ENCODE data around the gene TGM5.
A peak's percentile ranks its signal among the peaks of the same experiment; 100 is the strongest.
"Not testable (repeated sequence)": the region's sequence is repeated elsewhere in the genome, so short reads cannot be mapped to it uniquely, and the experiment has no call there.

TGM5 gene

GRCh38 chr15:43218908-43219706 lies 47.6 kb downstream of the TGM5 start:
- DNase-seq (ENCODE audit: low read depth): no peak

DNA sequence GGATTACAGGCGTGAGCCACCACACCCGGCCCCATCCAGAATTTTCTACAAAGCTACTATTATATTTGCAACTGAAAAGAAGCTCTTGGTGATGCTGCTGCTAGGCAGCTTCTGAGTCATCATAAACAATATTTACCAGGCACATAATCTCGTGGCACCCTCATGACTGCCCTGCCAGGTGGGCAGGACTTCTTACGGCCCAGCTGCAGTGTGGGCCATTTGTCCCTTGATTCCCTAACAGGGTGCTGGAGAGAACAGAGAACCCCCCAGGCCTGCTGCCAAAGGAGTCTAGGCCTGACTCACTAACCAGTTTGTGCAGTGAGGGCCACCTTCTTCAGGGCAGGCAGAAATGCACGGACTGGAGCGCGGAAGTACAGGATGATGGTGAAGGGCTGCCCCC lies 50.8 kb downstream of the TGM5 start:
- no peak for DNase-seq (ENCODE audit: low read depth)

DNA sequence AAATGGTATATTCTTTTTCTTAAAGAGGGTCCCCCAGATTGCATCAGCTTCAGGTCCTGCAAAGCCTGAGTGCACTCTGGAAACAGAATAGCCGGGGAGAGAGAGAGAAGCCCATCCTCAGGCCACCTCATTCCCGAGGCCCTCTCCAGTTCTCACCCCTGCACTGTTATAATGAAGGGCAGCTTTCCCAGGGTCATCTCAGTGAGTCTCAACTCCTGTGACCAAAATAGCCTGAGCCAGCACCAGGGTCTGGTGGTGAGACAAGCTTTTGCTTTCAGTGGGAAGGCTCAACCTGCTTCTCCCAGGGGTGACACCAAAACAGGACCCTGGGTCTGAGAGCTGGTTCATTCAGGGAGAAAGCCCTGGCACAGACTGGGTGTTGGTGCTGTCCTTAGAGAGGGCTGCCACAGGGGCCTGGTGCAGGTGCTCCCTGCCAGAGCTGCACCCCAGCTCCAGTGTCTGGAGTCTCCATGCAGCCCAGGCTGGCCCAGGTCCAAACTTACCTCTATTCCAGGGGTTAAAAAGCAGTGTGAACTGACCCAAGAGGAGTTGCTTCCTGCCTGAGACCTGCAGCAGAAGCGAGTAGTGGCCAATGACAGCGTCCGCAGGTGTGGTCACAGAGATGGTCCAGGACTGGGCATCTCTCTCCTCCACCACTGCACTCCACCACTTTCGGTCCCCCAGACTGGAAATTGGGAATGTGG lies 52.0 kb downstream of the TGM5 start:
- DNase-seq (ENCODE audit: low read depth): no peak

DNA sequence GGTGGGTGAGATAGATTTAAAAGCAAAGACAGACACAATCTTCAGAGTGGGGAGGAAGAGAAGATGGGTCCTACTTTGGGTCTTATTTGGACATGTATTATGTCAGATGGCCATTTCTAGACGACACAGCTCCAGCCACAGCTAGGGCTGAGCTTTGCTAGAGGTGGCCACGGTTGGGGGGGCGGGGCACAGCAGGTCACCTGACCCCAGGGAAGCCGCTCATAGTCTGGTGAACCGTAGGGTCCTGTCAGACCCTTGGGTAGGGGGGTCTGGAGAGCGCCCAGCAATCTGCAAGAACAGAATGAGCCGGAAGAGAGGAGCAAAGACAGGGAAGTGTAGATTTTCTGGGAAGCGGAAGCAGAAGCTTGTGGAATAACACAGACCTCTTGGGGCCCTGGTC lies 52.6 kb downstream of the TGM5 start:
- DNase-seq (ENCODE audit: low read depth): no peak

DNA sequence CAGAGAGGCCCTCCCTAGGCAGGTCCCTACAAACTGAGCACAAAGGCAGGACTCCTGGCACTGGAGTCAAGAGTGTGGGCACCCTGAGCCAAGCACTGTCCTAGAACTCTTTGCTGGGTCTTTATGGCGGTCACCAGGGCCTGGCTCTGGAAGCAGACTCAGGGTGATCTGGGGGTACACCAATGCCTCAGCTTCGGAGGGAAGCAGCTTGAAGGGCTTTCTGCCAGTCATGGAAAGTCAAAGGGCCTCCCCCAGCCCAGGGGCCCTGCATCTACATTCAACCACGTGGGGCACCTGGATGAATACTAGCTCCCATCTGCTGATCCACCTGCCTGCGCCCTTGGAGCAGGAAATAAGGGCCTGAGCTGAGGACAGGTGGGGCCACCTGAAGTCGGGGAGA lies 53.3 kb downstream of the TGM5 start:
- DNase-seq (ENCODE audit: low read depth): no peak

DNA sequence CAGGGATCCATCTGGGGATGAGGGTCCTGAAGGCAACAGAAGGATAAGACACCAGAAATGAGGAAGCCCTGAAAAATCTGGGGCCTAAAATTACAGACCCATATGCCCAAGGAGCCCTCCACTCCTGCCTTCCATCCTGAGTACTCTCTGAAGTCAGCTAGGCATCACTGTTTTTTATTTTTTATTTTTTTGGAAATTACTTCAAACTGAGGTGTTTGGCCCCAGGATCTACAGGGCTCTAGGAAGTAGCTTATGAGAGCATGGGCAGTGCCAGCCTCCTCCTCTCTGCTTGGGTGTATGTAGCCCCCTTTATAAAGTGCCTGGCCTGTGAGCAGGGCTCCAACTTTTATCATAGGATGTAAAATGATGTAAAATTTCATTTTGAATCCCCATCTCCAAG lies 53.8 kb downstream of the TGM5 start:
- DNase-seq (ENCODE audit: low read depth): no peak

DNA sequence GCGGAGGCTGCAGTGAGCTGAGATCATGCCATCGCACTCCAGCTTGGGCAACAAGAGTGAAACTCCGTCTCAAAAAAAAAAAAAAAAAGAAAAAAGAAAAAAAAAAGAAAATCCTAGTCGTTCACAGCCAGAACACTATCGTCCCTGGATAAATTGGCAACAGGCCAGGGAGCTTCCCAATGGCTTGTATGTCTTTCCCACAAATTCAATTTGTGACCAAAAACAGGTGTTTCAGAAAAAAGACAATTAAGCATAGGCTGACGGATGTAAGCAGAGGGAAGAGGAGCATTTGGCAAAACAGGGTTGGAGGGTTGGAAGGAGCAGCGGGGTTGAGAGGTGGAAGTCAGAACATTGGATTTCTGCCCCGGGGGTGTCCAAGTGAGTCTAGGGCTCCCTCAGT lies 54.4 kb downstream of the TGM5 start:
- no peak for DNase-seq (ENCODE audit: low read depth)

GRCh38 chr15:43211224-43211735 lies 55.4 kb downstream of the TGM5 start:
- DNase-seq (ENCODE audit: low read depth): no peak

GRCh38 chr15:43210807-43211206 lies 55.9 kb downstream of the TGM5 start:
- no peak for DNase-seq (ENCODE audit: low read depth)

- no peak for DNase-seq (ENCODE audit: low read depth)
These were observed 56.5 kb downstream of the TGM5 start for GRCh38 chr15:43210172-43210745.

GRCh38 chr15:43209059-43209824 lies 57.5 kb downstream of the TGM5 start:
- no peak for DNase-seq (ENCODE audit: low read depth)

GRCh38 chr15:43208052-43209002 lies 58.4 kb downstream of the TGM5 start:
- DNase-seq (ENCODE audit: low read depth): no peak

GRCh38 chr15:43207024-43207423 lies 59.7 kb downstream of the TGM5 start:
- DNase-seq (ENCODE audit: low read depth): no peak

DNA sequence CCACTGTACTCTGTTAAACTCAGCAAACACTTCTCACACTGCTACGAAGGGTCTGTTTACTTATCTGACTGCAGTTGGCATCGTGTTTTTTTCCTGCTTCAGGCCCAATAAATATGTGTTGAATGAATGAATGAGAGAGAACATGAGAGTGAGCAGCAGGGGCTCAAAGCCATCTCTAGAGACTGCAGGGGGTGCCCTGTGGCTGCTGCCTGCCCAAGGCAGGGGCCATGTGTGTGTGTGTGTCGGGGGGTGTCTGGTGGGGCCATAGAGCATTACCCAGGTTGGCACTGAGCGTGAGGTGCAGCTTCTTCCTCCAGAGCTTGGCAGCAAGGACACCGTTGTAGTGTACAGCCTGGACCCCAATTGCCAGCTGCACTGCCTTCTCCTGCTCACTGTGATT lies 60.7 kb downstream of the TGM5 start:
- no peak for DNase-seq (ENCODE audit: low read depth)

DNA sequence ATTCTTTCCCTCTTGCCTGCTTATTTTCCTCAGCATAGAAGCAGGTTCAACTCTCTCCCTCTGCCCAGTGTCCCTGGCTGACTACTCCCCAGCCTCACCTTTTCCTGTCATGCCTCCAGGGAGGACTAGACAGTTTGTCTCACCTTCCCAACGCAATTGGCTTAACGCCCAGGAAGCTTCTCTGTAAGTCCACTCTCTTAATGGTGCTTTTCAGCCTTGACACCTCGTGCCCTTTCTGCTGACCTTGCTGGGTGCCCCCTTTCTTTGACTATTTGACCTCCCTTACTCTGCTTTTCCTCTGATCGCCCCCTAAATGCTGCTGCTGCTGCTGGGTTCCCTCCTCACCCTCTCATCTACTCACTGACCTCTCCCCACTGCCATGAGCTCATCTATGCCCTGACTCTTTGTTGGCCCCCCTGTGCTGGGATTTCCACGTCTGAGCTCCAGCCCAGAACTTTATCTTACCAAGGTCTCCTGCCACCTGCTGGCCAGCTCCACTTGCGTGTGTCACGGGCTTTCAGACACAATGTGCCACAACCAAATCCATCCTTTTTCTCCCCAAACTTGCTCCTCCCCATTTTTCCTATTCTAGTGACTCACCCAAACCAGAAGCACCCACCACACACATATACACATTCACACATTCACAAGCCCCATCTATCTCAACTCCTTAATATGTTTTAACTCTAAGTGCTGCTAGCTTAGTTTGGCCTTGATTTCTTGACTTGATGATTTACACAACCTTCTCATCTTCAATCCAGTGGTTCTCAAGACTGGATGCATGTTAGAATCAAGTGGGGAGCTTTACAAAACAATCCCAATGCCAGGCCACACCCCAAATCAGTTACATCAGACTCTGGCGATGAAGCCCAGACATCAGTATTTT lies 62.5 kb downstream of the TGM5 start:
- peak; percentile 29 for DNase-seq (ENCODE audit: low read depth)

- no peak for DNase-seq (ENCODE audit: low read depth)
These were observed 66.7 kb downstream of the TGM5 start for GRCh38 chr15:43199945-43200488.

DNA sequence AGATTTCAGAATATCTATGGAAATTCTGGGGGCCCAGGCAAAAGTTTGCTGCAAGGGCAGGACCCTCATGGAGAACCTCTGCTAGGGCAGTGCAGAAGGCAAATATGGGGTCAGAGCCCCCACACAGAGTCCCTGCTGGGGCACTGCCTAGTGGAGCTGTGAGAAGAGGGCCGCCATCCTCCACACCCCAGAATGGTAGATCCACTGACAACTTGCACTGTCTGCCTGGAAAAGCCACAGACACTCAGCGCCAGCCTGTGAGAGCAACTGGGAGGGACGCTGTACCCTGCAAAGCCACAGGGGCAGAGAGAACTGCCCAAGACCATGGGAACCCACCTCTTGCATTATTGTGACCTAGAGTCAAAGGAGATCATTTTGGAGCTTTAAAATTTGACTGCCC lies 67.7 kb downstream of the TGM5 start:
- DNase-seq (ENCODE audit: low read depth): no peak

DNA sequence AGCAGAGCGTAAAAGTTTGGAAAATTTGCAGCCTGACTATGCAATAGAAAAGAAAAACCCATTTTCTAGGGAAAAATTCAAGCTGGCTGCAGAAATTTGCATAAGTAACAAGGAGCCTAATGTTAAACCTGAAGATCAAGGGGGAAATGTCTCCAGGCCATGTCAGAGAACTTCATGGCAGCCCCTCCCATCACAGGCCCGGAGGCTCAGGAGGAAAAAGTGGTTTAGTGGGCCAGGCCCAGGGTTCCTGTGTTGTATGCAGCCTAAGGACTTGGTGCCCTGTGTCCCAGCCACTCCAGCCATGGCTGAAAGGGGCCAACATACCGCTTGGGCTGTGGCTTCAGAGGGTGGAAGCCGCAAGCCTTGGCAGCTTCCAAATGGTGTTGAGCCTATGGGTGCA lies 68.2 kb downstream of the TGM5 start:
- not testable (repeated sequence) for DNase-seq (ENCODE audit: low read depth)

DNA sequence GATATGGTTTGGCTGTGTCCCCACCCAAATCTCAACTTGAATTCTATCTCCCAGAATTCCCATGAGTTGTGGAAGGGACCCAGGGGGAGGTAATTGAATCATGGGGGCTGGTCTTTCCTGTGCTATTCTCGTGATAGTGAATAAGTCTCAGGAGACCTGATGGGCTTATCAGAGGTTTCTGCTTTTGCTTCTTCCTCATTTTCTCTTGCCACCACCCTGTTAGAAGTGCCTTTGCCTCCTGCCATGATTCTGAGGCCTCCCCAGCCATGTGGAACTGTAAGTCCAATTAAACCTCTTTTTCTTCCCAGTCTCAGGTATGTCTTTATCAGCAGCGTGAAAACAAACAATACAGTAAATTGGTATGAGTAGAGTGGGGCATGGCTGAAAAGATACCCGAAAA lies 69.0 kb downstream of the TGM5 start:
- not testable (repeated sequence) for DNase-seq (ENCODE audit: low read depth)
